HG02642 (cell line): Measurements from ENCODE around the gene HORMAD2.

Experiments used
- ATAC-seq: cut with Tn5 transposase; IDR thresholded peaks from one replicate; pipeline ENCODE4 v1.9.1; 2021; ENCODE audit warnings: mild to moderate bottlenecking; ENCODE audit not compliant: unreplicated experiment, poor library complexity

The HORMAD2 gene, protein sequence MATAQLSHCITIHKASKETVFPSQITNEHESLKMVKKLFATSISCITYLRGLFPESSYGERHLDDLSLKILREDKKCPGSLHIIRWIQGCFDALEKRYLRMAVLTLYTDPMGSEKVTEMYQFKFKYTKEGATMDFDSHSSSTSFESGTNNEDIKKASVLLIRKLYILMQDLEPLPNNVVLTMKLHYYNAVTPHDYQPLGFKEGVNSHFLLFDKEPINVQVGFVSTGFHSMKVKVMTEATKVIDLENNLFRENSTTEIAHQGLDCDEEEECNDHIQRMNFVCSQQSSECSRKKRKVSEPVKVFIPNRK

DNA sequence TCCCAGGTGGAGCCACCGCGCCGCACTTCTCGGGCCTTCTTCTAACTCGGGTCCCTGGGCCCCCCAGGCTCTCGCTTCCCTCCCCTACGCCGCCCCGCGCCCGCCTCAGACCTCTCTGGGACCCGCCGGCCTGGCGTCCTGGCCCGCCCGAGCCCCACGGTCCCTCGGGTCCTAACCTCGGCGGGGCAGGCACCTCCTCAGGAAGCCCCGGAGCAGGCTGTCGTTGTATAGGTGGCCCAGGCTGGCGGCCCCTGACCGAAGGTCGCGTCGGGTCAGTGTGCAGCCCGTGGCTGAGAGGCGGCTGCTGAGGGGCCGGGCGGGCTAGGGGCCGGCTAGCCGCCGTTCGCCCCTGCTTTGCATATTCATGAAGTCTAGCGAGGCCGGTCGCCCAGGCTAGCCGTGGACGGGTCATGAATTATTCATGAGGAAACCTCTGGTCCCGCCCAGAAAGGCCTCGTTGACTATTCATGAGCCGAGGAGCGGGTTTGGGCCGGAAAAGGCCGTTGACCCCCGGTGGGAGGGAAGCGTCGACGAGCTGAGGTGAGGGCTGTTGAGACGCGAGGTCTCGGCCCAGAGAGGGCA lies at the start of gene HORMAD2:
HORMAD2 (plus strand) TSS at position 513 of the 582 bp plus-strand sequence. CDS start 13,489 bp downstream, outside the sequence.
- no peak for ATAC-seq

DNA sequence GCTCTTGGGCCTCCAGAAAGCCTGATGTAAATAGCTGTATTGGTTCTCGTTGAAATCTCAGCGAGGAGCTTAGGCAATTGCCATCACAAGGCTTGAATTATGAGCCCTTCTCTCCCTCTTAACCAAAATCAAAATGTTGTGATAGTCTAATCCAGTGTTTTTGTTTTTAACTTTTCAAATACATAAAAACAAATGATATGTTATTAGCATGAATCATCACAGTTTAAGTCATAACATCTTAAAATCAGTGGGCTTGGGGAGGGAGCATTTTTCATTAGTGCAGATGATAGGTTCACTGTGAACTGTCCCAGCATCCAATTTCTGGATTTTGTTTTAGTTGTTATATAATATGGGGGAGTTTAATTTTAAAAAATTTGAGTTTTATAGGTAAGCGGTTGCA lies 48.9 kb upstream of the HORMAD2 start:
- no peak for ATAC-seq

DNA sequence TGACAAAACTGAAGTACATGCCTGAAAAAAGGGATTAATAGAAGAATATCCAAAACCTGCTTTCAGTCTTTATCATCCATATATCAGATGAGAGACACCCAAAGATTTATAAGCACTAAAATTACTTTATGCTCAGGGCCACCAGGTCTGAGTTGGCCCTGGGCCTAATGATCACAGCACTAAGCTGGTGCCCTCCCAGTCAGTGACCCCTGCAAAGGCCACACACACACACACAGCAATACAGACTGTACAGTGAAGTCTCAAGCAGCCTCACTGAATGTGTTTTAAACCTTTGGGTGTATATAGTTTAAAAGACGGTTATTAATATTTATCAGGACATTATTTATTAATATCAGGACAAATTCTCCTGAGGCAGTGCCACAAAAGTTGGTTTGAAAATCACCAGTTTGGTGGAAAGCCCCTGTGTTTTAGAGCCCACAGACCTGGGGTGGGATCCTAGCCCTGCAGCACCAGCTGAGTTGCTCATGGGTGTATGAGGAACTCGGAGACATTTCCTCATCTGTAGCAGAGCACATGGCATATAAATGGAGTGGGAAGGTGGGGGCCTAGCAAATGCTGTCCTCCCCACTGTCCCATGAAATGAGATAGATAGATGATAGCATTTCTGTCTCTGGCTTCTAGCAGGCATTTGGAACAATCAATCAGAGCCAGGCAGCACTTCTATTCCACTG lies 48.4 kb upstream of the HORMAD2 start:
- ATAC-seq: no peak

DNA sequence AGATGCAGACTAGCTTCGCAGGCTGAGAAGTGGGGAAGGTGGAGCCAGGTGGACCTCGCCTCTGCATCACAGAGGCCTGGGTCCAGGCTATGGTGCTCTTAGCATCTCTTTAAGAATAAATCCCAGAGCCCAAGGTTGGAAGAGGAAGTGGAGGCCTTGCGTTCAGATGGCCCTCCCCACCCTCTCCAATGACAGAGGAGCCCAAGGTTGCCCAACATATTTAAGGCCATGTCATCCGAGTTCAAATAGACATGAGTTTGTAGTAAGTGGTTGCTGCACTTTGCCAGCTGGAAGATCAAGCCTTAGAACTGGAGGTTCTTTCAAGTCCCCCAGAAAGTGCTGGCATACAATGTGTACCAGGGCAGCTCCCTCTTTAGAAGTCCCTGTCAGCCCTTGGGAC lies 47.1 kb upstream of the HORMAD2 start:
- no peak for ATAC-seq

DNA sequence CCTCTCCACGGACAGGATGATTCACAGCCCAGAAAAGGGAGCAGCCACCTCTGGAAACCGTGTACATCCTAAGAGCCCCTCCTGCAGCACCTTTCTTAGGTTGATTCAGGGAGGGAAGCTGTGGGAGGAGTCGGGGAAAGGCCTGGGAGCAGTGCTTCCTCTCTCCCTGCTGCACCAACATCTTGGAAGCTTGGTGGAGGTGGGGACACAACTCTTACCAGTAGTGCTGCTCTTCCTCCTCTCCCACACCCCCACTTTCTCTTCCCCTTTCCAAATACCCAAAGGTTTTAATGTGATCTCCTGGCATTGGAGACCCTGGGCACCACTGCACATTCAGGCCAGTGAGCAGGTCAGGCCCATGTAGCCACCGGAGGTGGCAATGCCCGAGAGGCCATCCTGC lies 46.4 kb upstream of the HORMAD2 start:
- no peak for ATAC-seq

DNA sequence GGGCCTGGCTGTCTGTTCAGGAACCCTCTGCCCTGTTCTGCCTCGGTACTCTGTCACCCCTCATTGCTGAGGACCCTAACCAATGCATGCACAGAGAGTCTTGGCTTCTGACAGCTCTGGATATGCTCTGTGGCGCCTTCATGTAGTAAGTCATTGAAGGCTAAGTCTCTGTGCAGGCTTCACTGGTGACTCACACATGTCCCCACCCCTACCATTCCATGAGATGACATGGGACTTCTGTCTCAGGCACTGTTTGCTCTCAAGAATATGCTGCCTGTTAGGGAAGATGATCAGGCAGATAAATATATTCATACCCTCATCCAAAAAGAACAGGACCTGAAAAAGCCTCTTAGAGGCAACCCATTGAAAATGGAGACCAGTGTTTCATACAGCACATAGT lies 43.6 kb upstream of the HORMAD2 start:
- ATAC-seq: no peak

DNA sequence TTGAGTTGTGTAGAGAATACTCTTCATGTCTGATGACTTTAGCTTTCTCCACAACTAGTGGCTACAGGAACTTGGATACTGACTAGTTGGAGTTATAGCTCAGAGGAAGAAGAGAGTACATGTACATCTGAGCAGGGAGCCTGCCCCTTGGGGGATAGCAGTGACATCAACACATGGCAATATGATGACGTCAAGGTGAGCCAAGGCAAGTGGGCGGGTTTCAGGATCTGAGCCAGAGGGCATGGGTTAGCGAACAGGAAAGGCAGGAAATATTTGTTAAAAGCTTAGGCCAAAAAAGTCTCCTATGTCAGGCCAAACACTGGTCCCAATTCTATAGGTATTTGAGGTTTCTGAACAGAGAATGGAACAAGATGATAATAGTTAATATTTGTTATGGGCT lies 42.0 kb upstream of the HORMAD2 start:
- ATAC-seq: no peak

DNA sequence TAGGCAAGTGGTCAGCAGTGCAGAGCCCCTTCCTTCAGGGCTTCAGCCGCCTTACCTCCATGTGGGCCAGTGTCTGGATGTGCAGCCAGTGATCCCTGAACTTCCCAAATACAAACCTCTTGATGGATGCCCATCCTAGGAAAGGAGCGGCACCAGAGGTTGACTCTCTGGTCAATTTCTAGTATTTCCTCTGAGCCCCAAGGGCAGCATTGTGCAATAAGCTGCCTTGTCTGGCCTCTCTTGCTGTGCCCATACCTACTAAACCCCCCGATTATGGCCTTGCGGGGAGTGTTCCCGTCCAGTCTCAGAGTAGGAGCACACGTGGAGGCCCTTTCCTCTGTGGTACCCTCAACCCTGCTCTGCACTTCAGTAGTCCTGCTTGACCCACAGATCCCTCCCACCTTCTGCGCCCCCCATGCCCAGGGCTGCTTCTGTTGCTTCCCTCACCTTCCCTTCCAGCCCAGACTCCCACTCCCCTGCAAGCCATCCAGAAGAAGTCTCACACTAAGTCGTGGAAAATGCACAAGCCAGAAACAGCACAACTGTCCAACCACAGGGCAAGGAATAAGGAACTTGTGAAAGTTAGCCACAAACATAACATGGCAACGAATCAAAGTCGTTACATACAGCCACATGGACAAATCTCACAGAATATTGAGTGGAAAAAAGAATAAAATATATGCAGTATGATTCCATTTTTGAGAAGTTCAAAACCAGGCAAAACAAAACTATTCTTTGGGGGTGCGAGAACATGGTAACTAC lies 39.6 kb upstream of the HORMAD2 start:
- ATAC-seq: no peak

DNA sequence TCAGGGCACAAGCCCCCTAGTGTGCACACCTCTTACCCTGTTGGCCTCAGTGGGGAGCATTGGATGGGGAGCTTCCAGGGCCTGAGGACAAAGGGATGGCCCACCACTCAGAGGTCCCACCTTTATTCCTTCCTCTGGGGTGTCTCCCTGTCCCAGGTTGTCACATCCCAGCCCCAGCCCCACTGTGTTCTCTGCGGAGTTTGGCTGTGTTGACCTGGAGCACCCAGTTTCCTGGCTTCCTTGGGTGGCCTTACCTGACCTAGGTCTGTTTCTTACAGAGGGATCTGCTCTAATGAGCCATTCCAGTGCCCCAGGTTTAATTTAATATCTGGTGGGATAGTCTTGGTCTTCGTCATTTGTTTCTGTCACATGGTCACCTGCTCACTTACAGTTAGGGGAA lies 38.8 kb upstream of the HORMAD2 start:
- ATAC-seq: no peak

DNA sequence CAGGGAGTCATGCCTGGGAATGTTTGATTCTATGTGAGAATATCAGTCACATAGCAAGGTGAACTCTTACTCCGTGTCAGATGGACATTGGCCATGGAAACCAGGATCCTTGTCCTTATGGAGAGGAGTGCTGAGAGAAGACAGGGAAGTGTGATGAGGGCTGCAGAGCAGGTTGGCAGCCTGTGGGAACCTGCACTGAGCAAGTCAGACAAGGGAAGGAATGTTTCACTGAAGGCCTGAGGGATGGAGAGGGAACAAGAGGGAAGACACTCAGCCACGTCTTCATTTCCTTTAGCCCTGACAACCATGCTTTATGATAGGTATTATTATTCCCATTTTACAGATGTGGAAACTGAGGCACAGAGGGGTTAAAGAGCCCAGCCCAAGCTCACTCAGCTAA lies 38.4 kb upstream of the HORMAD2 start:
- ATAC-seq: no peak

DNA sequence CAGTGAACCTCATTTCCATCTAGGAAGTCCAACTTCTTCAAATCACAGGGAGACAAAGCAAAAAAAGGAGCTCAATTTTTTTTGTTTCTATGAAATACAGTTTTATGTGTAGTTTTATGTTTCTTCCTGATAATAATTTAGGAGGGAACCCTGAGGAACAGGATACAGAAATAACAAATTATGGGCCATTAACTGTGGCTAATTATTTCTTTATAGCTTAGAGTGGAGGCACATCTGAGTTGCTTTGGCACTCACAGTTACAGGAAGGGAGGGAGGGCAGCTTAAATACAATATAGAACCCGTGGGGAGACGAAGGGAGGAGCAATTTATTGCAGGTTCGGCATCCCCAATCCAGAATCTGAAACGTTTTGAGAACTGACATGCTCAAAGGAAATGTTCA lies 37.1 kb upstream of the HORMAD2 start:
- ATAC-seq: no peak

DNA sequence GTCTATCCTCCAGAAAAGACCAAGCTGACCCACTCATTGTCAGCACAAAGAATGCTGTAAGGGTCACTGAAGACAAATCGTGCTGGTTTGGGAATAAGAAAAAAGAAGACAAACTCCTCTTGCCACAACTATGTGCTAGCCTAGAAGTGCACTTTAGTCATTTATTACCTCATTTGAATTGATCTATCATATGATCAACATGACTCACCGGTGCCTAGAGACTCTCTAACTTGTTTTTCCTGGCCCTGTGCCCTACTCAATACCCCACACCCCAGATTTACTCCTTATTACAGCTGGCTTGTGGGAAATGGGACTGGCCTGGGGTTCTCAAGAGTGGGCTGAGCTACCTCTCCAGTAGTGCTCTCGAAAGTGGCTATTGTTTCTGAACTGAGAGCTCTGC lies 35.9 kb upstream of the HORMAD2 start:
- no peak for ATAC-seq

DNA sequence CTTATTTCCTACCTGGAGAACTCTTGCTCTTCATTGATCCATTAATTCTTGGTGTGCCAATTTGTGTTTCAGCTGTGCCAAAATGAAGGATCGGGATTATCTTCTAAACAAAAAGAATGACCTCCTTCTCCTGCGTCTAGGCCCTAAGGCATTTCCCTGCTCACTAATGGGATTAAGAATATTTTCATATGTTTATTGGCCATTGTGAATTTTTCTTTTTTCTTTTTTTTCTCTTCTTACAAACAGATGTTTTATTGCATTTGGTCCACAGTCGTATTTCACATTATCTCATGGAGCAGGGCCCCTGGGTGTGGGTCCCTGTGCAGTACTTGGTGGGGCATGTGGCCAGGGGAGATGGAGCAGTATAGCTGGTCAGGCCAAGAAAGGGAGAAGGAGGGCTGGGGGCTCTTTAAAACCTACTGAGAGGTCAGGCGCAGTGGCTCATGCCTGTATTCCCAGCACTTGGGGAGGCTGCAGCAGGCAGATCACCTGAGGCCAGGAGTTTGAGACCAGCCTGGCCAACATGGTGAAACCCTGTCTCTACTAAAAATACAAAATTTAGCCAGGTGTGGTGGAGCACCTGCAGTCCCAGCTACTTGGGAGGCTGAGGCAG lies 35.3 kb upstream of the HORMAD2 start:
- no peak for ATAC-seq

DNA sequence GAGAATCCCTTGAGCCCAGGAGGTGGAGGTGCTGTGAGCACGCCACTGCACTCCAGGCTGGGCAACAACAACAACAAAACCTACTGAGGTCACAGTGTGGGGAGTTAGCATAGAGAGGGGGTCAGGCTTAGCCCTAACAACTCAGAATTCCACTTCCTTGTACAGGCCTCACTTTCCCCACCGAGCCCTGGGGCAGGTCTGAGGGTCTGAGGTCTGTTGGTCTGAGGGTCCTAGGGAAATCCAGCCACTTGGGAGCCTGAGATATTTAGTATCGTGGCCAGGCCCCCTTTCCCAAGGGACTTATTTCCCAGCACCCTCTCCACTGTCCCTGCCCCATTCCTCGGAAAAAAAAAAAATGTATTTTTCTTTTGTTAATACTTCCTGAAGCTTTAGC lies 34.8 kb upstream of the HORMAD2 start:
- no peak for ATAC-seq

DNA sequence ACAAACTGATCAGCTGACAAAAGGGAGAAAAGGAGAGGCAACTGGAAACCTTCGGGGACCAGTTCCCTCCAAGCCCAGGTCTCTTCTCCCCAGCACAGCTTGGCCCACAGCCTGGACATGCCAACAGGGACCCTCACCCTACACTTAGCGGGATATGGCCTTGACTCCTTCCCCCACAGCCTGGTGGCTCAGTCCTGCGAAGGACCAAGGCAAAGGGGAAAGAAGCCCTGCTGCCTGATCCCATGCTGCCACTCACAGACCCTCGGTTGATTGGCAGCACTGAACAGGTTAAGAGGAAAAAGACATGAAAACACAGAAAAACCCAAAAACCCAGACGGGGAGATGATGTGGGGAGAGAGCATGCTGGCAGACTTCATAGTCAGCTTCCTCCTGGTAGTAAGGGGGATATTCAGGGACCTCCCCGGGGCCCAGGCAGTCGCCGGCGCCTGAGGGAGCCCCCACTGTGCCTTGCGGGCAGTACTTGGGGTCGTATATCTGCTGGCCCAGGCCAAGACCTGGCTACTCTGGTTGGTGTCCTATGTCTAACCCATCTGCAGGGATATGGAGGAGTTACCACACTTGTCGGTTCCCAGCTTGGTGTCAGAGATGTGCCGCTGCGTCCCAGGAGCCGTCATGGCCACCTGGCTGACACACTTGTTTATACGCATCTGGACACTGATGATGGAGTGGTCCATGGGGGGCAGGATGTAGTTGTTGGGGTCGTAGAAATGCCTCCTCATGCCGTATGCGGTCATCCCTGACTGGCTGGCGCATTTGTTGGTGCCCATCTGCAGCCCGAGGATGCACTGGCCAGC lies 34.2 kb upstream of the HORMAD2 start:
- ATAC-seq: no peak

DNA sequence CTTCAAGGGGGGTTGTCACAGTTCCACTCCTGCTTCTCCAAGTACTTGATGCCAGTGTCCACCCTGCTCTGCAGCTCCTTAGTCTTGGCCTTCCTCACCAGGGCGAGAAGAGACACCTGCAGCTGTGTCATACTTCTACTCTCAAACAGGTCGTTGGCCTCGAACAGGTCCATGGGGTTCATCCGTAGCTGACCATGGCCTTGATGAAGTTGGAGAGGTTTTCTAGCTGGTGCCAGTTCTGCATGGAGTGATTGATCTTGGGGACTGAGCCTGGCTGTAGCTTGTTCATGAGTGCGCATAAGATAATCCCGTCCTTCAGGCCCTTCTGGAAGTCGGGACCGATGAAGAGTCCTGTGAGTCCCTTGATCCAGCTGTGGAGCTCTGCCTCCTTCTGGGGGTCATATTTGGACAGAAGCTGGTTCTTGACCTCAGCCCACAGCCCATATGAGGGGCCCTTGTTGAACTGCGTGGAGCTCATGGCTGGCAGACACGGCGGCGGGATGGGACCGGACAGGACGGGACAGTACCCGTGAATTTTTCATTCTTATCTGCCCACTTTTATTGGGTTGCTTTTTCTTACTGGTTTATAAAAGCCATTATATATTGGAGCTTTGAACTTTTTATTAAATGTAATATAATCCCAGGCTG lies 33.4 kb upstream of the HORMAD2 start:
- no peak for ATAC-seq

DNA sequence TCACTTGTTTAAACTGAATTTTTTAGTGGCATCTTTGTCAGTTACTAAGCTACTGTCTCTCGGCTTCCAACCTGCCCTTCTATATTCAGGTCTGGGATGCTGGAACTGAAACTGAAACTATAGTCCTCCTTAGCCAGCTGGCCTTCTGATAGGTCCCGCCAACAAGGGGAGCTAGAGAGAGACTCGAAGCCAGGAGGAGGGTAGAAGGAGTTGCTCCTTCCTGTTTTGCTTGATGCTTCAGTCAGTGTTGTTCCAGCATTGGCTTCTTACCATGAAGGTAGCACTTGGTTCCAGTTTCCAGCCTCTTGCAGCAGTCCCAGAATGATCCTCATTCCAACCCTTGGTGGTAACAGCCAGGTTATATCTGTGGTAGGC lies 32.9 kb upstream of the HORMAD2 start:
- ATAC-seq: no peak

DNA sequence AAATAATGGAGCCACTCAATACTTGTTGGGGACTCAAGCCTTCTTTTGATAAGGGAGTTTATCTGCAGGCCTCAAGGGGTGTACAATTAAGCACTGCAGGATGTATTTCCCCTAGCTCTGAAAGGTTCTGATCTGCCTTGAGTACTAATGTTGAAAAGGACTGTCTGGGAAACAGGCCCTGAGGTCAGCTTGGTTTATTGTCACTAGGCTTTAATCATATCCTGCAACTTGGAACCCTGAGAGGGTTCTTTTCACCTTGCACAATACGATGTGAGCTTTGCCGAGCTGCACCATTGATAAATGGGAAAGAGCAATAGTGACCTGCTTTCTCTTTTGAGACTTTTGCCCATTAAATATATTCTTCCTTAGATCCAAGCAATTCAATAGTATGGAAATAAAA lies 31.6 kb upstream of the HORMAD2 start:
- no peak for ATAC-seq

DNA sequence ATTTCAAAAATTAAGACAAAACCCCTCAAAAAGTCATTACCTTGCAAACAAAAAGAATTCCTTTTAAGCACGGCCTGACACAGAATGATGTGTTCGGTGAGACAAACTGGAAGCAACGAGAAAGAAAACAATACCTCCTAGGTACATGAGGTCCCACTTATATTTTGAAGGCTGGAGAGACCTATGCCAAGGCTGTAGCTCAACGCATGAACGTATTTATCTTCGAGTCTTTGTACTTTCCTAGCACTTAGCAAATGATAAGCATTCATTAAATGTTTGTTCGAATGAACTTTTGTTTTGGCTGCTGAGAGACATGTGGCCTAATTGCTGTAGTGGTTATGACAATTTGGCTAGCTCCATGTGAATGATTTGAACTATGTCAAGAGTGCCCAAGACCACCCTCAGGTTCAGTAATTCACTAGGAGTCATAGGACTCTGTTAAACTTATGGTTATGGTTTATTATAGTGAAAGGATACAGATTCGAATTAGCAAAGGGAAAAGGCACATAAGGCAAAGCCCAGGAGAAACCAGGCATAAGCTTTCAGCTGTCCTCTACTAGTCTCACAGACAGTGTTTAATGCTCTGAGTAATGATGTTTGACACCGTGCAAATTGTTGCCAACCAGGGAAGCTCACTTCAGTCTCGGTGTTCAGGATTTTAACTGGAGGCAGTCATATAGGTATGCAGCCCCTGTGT lies 26.0 kb upstream of the HORMAD2 start:
- no peak for ATAC-seq
